ENCODE data around the gene TNPO1. TPM values are rescaled to one million over a fixed set of nuclear protein-coding genes. Genes with fewer than 3 reads are reported as not detected.

TNPO1 gene
- total and polyA plus RNA-seq, 9 of the 15 experiments (the other 6 are each of a cell fraction or from before 2014, with no cell fraction given): 20.8 to 176 (median 97.9) TPM

DNA sequence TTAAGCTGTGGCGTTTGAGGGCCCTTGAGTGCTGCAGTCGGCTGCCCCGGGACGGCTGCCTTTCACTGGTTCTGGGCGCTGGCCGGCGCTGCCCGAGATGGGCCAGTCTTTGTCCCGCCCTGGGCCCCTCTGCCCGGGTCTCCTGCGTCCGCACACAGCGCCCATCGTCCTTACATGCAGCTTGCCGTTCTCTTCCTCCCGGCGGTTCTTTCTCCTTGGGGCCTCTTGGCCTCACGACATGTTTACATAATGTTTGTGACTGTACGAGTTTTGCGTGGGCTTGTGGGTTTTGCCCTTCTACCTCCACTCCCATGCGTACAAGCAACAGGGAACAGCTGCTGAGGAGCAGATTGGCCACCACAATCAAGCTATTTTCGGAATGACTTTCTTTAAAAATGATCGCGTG is 618 bp downstream of the TNPO1 start (continued):
- TF ChIP-seq, protein P1, sequence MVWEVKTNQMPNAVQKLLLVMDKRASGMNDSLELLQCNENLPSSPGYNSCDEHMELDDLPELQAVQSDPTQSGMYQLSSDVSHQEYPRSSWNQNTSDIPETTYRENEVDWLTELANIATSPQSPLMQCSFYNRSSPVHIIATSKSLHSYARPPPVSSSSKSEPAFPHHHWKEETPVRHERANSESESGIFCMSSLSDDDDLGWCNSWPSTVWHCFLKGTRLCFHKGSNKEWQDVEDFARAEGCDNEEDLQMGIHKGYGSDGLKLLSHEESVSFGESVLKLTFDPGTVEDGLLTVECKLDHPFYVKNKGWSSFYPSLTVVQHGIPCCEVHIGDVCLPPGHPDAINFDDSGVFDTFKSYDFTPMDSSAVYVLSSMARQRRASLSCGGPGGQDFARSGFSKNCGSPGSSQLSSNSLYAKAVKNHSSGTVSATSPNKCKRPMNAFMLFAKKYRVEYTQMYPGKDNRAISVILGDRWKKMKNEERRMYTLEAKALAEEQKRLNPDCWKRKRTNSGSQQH (CRISPR knock-in tag; IDR thresholded peaks at IDR 0.05): no peak
- no peak for TF ChIP-seq HMG20A (CRISPR knock-in tag; conservative IDR thresholded peaks at IDR 0.05)
- TF ChIP-seq NEUROD1 (IDR thresholded peaks at IDR 0.05; ENCODE audit: borderline replicate concordance, low read depth, low read length, partially characterized antibody): no peak
- TF ChIP-seq, protein P2, sequence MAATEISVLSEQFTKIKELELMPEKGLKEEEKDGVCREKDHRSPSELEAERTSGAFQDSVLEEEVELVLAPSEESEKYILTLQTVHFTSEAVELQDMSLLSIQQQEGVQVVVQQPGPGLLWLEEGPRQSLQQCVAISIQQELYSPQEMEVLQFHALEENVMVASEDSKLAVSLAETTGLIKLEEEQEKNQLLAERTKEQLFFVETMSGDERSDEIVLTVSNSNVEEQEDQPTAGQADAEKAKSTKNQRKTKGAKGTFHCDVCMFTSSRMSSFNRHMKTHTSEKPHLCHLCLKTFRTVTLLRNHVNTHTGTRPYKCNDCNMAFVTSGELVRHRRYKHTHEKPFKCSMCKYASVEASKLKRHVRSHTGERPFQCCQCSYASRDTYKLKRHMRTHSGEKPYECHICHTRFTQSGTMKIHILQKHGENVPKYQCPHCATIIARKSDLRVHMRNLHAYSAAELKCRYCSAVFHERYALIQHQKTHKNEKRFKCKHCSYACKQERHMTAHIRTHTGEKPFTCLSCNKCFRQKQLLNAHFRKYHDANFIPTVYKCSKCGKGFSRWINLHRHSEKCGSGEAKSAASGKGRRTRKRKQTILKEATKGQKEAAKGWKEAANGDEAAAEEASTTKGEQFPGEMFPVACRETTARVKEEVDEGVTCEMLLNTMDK (IDR thresholded peaks at IDR 0.05; ENCODE audit: borderline replicate concordance, insufficient read depth, low read depth, low read length, poor library complexity, severe bottlenecking): no peak
- no peak for TF ChIP-seq POU5F1 (IDR thresholded peaks at IDR 0.05; ENCODE audit: borderline replicate concordance, low read depth, low read length, partially characterized antibody)
- TF ChIP-seq, protein P3, sequence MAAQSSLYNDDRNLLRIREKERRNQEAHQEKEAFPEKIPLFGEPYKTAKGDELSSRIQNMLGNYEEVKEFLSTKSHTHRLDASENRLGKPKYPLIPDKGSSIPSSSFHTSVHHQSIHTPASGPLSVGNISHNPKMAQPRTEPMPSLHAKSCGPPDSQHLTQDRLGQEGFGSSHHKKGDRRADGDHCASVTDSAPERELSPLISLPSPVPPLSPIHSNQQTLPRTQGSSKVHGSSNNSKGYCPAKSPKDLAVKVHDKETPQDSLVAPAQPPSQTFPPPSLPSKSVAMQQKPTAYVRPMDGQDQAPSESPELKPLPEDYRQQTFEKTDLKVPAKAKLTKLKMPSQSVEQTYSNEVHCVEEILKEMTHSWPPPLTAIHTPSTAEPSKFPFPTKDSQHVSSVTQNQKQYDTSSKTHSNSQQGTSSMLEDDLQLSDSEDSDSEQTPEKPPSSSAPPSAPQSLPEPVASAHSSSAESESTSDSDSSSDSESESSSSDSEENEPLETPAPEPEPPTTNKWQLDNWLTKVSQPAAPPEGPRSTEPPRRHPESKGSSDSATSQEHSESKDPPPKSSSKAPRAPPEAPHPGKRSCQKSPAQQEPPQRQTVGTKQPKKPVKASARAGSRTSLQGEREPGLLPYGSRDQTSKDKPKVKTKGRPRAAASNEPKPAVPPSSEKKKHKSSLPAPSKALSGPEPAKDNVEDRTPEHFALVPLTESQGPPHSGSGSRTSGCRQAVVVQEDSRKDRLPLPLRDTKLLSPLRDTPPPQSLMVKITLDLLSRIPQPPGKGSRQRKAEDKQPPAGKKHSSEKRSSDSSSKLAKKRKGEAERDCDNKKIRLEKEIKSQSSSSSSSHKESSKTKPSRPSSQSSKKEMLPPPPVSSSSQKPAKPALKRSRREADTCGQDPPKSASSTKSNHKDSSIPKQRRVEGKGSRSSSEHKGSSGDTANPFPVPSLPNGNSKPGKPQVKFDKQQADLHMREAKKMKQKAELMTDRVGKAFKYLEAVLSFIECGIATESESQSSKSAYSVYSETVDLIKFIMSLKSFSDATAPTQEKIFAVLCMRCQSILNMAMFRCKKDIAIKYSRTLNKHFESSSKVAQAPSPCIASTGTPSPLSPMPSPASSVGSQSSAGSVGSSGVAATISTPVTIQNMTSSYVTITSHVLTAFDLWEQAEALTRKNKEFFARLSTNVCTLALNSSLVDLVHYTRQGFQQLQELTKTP (IDR thresholded peaks at IDR 0.05; ENCODE audit: low read depth in 1 of 2, partially characterized antibody in 2 of 2): no peak
- peak; percentile 25; the same call in 1 of the 2 replicates for TF ChIP-seq TEAD4 (IDR thresholded peaks at IDR 0.05; ENCODE audit: low read length)
- TF ChIP-seq TEAD4 (CRISPR knock-in tag; IDR thresholded peaks at IDR 0.05; ENCODE audit: borderline replicate concordance): no peak
- TF ChIP-seq ZFP30 (CRISPR knock-in tag; IDR thresholded peaks at IDR 0.05; ENCODE audit: borderline replicate concordance): no peak
- TF ChIP-seq KHSRP (IDR thresholded peaks at IDR 0.05): no peak
- TF ChIP-seq, protein P4, sequence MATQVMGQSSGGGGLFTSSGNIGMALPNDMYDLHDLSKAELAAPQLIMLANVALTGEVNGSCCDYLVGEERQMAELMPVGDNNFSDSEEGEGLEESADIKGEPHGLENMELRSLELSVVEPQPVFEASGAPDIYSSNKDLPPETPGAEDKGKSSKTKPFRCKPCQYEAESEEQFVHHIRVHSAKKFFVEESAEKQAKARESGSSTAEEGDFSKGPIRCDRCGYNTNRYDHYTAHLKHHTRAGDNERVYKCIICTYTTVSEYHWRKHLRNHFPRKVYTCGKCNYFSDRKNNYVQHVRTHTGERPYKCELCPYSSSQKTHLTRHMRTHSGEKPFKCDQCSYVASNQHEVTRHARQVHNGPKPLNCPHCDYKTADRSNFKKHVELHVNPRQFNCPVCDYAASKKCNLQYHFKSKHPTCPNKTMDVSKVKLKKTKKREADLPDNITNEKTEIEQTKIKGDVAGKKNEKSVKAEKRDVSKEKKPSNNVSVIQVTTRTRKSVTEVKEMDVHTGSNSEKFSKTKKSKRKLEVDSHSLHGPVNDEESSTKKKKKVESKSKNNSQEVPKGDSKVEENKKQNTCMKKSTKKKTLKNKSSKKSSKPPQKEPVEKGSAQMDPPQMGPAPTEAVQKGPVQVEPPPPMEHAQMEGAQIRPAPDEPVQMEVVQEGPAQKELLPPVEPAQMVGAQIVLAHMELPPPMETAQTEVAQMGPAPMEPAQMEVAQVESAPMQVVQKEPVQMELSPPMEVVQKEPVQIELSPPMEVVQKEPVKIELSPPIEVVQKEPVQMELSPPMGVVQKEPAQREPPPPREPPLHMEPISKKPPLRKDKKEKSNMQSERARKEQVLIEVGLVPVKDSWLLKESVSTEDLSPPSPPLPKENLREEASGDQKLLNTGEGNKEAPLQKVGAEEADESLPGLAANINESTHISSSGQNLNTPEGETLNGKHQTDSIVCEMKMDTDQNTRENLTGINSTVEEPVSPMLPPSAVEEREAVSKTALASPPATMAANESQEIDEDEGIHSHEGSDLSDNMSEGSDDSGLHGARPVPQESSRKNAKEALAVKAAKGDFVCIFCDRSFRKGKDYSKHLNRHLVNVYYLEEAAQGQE (IDR thresholded peaks at IDR 0.05; ENCODE audit: borderline replicate concordance): no peak
- TF ChIP-seq, protein P4 (CRISPR knock-in tag; IDR thresholded peaks at IDR 0.05; ENCODE audit: low read depth): no peak
